Stimulated activated naive B cell treated with anti-CD40 and anti-IgM and Interleukin-4, amounts not matched to agents 10 μg/mL and 1 μg/mL and 100 μg/mL, for 72 hours (primary cell): Measurements from ENCODE around the gene DCAF7.

Experiments
- ATAC-seq, 2 donors: fragments of 150-1000 bp; cut with Tn5 transposase; replicated peaks; 2 replicates each; pipeline ENCODE4 v1.10.0; 2021; ENCODE audit warnings: moderate library complexity in 1 of 2
- DNase-seq: peaks from one replicate; pipeline ENCODE4 v3.0.0; 2021
- H3K27ac Mint-ChIP-seq: one replicate; pipeline ENCODE4 v1.8.0; 2022; ENCODE audit warnings: mild to moderate bottlenecking, mixed read lengths
- H3K27me3 Mint-ChIP-seq, 2 donors: one replicate each; pipeline ENCODE4 v1.8.0; 2022; ENCODE audit warnings: mixed read lengths in 2 of 2
- H3K36me3 Mint-ChIP-seq, 2 donors: one replicate each; pipeline ENCODE4 v1.8.0; 2022; ENCODE audit warnings: mixed read lengths in 2 of 2, mild to moderate bottlenecking in 1 of 2
- H3K4me1 Mint-ChIP-seq, 2 donors: one replicate each; pipeline ENCODE4 v1.8.0; 2022; ENCODE audit warnings: mixed read lengths in 2 of 2, mild to moderate bottlenecking in 1 of 2
- H3K4me3 Mint-ChIP-seq, 2 donors: one replicate each; pipeline ENCODE4 v1.8.0; 2022; ENCODE audit warnings: mild to moderate bottlenecking in 2 of 2, mixed read lengths in 2 of 2, moderate library complexity in 1 of 2
- H3K9me3 Mint-ChIP-seq, 2 donors: one replicate each; pipeline ENCODE4 v1.8.0; 2022; ENCODE audit warnings: mixed read lengths in 2 of 2, mild to moderate bottlenecking in 1 of 2

Gene DCAF7, protein sequence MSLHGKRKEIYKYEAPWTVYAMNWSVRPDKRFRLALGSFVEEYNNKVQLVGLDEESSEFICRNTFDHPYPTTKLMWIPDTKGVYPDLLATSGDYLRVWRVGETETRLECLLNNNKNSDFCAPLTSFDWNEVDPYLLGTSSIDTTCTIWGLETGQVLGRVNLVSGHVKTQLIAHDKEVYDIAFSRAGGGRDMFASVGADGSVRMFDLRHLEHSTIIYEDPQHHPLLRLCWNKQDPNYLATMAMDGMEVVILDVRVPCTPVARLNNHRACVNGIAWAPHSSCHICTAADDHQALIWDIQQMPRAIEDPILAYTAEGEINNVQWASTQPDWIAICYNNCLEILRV

GRCh38 chr17:63549946-63550816, at the start of gene DCAF7:
TSS of gene DCAF7 (plus strand) at chr17:63550477. CDS start at chr17:63550678, 201 bp downstream.
- H3K4me1 Mint-ChIP-seq: peaks cover 19 to 35% of the 10 kb centered on the region in 2 donors
- no peaks in the 10 kb centered on the region for H3K27me3 Mint-ChIP-seq
- DNase-seq (peak; percentile 100), ATAC-seq (peak; percentile 96)
- H3K36me3 Mint-ChIP-seq: peaks cover 7 to 9% of the 10 kb centered on the region in 2 donors
- peak within 1 kb of the TSS; percentile 97 to 99 for H3K4me3 Mint-ChIP-seq
- no peaks in the 10 kb centered on the region for H3K9me3 Mint-ChIP-seq
- H3K27ac Mint-ChIP-seq: peak within 1 kb of the TSS; percentile 98

DNA sequence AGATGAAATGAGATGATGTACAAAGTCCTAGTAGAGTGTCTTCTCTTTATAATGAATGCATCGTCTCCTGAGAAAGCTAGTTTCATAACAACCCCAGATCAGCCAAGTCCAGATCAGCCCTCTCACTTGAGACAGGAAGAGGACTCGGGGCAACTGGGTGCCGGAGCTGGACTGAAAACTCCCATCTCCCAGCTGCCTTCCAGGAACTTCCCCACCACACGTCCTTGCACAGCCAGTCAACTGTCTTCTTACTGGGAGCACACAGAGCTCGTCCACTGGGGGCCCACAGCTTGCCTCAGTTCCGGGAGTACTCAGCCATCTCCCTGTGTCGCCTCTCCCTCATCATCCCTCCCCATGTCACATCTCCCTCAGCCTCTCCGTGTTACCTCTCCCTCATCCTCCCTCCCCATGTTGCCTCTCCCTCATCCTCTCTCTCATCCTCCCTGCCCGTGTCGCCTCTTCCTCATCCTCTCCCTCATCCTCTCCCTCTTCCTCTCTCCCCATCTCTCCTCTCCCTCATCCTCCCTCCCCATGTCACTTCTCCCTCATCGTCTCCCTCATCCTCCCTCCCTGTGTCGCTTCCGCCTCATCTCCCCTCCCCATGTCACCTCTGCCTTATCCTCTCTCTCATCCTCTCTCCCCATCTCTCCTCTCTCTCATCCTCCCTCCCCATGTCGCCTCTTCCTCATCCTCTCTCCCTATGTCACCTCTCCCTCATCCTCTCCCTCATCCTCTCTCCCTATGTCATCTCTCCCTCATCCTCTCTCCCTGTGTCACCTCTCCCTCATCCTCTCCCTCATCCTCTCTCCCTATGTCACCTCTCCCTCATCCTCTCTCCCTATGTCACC, 49.5 kb upstream of the DCAF7 start:
- Mint-ChIP-seq H3K27ac (no peak overlapping the region), H3K36me3 (peaks cover 1 to 6% of the 10 kb centered on the region in 2 donors), H3K4me3 (no peak overlapping the region), H3K9me3 (peaks cover 5 to 9% of the 10 kb centered on the region in 2 donors), H3K27me3 (peaks cover 35 to 37% of the 10 kb centered on the region in 2 donors), H3K4me1 (peaks cover 9 to 14% of the 10 kb centered on the region in 2 donors)
- ATAC-seq (no peak), DNase-seq (no peak)

- H3K9me3 Mint-ChIP-seq: peaks cover 6 to 10% of the 10 kb centered on the region in 2 donors
- peaks cover 1 to 7% of the 10 kb centered on the region in 2 donors for H3K36me3 Mint-ChIP-seq
- DNase-seq (no peak), ATAC-seq (peak; percentile 31 to 43)
- peaks cover 47 to 50% of the 10 kb centered on the region in 2 donors for H3K27me3 Mint-ChIP-seq
- H3K27ac Mint-ChIP-seq: no peak overlapping the region
- H3K4me3 Mint-ChIP-seq: no peak overlapping the region
- peaks cover 9 to 14% of the 10 kb centered on the region in 2 donors for H3K4me1 Mint-ChIP-seq
Measured at GRCh38 chr17:63503341-63503705, 47.0 kb upstream of the DCAF7 start.

DNA sequence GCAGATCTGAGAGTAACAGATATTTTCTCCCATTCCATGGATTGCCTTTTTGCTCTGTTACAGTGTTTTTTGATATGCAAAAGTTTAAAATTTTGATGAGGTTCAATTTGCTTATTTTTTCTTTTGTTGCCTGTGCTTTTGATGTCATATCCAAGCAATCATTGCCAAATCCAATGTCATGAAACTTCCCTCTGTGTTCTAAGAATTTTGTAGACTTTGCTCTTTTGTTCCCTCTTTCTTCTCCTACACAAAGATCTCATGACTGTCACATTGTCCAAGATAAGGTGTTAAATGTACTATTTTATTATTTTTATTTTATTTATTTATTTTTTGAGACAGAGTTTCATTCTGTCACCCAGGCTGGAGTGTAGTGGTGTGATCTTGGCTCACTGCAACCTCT, 46.0 kb upstream of the DCAF7 start:
- peaks cover 9 to 14% of the 10 kb centered on the region in 2 donors for H3K4me1 Mint-ChIP-seq
- peaks cover 6 to 10% of the 10 kb centered on the region in 2 donors for H3K9me3 Mint-ChIP-seq
- H3K36me3 Mint-ChIP-seq: peaks cover 1 to 7% of the 10 kb centered on the region in 2 donors
- H3K27ac Mint-ChIP-seq: no peak overlapping the region
- ATAC-seq (no peak), DNase-seq (no peak)
- H3K4me3 Mint-ChIP-seq: no peak overlapping the region
- peaks cover 50 to 56% of the 10 kb centered on the region in 2 donors for H3K27me3 Mint-ChIP-seq

- DNase-seq: no peak
- no peak overlapping the region for H3K27ac Mint-ChIP-seq
- H3K9me3 Mint-ChIP-seq: peaks cover 6 to 10% of the 10 kb centered on the region in 2 donors
- H3K4me1 Mint-ChIP-seq: peaks cover 9 to 14% of the 10 kb centered on the region in 2 donors
- H3K36me3 Mint-ChIP-seq: peaks cover 1 to 7% of the 10 kb centered on the region in 2 donors
- H3K27me3 Mint-ChIP-seq: peaks cover 52 to 59% of the 10 kb centered on the region in 2 donors
- ATAC-seq: no peak
- no peak overlapping the region for H3K4me3 Mint-ChIP-seq
Measured at GRCh38 chr17:63505341-63505740, 44.9 kb upstream of the DCAF7 start.

DNA sequence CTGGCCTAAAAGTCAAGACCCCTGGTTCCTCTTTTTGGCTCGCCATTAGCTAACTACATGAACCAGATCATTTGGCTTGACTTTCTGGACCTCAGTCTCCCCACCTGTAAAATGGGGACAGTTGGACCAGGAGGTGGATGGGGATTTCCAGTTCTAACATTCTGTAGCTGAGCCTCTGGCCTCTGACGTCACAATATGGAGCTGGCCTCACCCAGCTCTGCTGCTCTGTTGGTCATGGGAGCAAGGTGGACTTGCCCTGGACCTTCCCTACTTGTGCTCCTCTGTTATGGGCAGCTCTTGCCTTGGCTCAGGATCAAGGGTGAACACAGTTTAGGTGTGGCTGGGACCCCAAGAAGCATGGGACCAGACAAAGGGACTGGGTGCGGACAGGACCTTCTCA, 43.6 kb upstream of the DCAF7 start:
- H3K4me1 Mint-ChIP-seq: peaks cover 9 to 14% of the 10 kb centered on the region in 2 donors
- no peak overlapping the region for H3K27ac Mint-ChIP-seq
- H3K4me3 Mint-ChIP-seq: no peak overlapping the region
- H3K9me3 Mint-ChIP-seq: peaks cover 6 to 10% of the 10 kb centered on the region in 2 donors
- no peak for DNase-seq
- H3K36me3 Mint-ChIP-seq: peaks cover 1 to 7% of the 10 kb centered on the region in 2 donors
- peaks cover 40 to 46% of the 10 kb centered on the region in 2 donors for H3K27me3 Mint-ChIP-seq
- ATAC-seq: no peak

GRCh38 chr17:63511331-63511730, 38.9 kb upstream of the DCAF7 start:
- DNase-seq: no peak
- Mint-ChIP-seq H3K4me1 (peaks cover 0 to 6% of the 10 kb centered on the region in 2 donors), H3K27ac (no peak overlapping the region), H3K4me3 (no peak overlapping the region), H3K27me3 (peaks cover 20 to 40% of the 10 kb centered on the region in 2 donors), H3K9me3 (peaks cover 0 to 1% of the 10 kb centered on the region in 2 donors), H3K36me3 (no peaks in the 10 kb centered on the region)
- ATAC-seq: no peak

DNA sequence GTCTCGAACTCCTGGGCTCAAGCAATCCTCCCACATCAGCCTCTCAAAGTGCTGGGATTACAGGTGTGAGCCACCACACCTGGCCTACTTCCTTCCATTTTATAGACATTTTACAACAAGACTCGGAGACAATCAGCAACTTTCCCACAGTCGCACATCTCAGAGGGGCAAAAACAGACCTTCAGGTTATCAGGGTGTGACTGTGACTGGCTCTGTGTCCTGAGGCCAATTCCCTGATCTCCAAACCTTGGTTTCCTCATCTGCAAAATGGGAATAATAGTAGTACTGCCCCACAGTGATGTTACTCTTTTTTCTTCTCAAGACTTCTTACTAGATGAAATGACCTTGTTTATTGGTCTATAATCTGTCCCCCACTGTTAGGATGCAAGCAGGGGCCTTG, 37.9 kb upstream of the DCAF7 start:
- H3K4me3 Mint-ChIP-seq: no peak overlapping the region
- peaks cover 8 to 10% of the 10 kb centered on the region in 2 donors for H3K4me1 Mint-ChIP-seq
- peak overlapping the region; percentile 53 for H3K27ac Mint-ChIP-seq

DNA sequence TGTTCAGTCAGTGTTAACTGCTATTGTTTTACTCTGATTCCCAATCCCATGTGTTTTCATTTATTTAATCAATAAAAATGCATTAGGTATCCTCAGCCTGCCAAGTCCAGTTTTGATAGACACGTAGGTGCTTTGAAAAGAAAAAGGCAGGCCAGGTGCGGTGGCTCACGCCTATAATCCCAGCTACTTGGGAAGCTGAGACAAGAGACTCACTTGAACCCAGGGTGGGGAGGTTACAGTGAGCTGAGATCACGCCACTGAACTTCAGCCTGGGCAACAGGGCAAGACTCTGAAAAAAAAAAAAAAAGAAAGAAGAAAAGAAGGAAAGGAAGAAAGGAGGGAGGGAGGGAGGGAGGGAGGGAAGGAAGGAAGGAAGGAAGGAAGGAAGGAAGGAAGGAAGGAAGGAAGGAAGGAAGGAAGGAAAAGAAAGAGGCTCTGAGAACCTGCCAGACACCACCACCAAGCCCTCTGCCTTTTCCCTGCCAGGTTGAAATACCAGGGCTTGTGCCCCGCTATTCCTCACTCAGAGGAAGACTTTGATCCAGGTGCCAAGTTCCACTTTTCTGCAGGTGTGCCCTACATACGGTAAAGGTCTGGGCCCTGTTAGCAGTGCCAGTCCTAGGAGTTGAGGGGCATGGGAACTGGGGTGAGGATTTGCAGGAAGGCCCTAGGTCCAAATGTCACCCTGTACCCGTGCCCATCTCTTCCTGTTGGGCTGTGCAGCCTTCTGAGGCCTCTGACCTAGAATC, 37.2 kb upstream of the DCAF7 start:
- H3K27ac Mint-ChIP-seq: no peak overlapping the region
- peaks cover 17 to 48% of the 10 kb centered on the region in 2 donors for H3K27me3 Mint-ChIP-seq
- H3K36me3 Mint-ChIP-seq: no peaks in the 10 kb centered on the region
- H3K9me3 Mint-ChIP-seq: no peaks in the 10 kb centered on the region
- DNase-seq (no peak), ATAC-seq (no peak)
- H3K4me3 Mint-ChIP-seq: no peak overlapping the region
- peaks cover 9 to 10% of the 10 kb centered on the region in 2 donors for H3K4me1 Mint-ChIP-seq

More for the DNA sequence above, 37.9 kb upstream of the DCAF7 start:
- H3K9me3 Mint-ChIP-seq: no peaks in the 10 kb centered on the region
- no peak for ATAC-seq
- DNase-seq: no peak
- no peaks in the 10 kb centered on the region for H3K36me3 Mint-ChIP-seq
- peaks cover 17 to 43% of the 10 kb centered on the region in 2 donors for H3K27me3 Mint-ChIP-seq

- Mint-ChIP-seq H3K27ac (no peak overlapping the region), H3K36me3 (no peaks in the 10 kb centered on the region), H3K27me3 (peaks cover 19 to 41% of the 10 kb centered on the region in 2 donors), H3K9me3 (no peaks in the 10 kb centered on the region), H3K4me1 (peaks cover 9 to 10% of the 10 kb centered on the region in 2 donors), H3K4me3 (no peak overlapping the region)
- DNase-seq (no peak), ATAC-seq (no peak)
Measured at GRCh38 chr17:63514477-63514876, 35.8 kb upstream of the DCAF7 start.

GRCh38 chr17:63514974-63515373, 35.3 kb upstream of the DCAF7 start:
- no peak for DNase-seq
- Mint-ChIP-seq H3K27ac (no peak overlapping the region), H3K36me3 (no peaks in the 10 kb centered on the region), H3K4me3 (no peak overlapping the region), H3K4me1 (peaks cover 9 to 10% of the 10 kb centered on the region in 2 donors), H3K27me3 (peaks cover 23 to 44% of the 10 kb centered on the region in 2 donors), H3K9me3 (no peaks in the 10 kb centered on the region)
- ATAC-seq: peak in 1 of 2 donors; percentile 51

GRCh38 chr17:63515426-63515825, 34.9 kb upstream of the DCAF7 start:
- ATAC-seq (no peak), DNase-seq (no peak)
- Mint-ChIP-seq H3K27ac (no peak overlapping the region), H3K27me3 (peaks cover 22 to 46% of the 10 kb centered on the region in 2 donors), H3K4me3 (no peak overlapping the region), H3K9me3 (no peaks in the 10 kb centered on the region), H3K4me1 (peaks cover 9 to 10% of the 10 kb centered on the region in 2 donors), H3K36me3 (no peaks in the 10 kb centered on the region)
